SK-N-SH (cell line): Measurements from ENCODE around the gene PTPA. TPM values are rescaled to one million over a fixed set of nuclear protein-coding genes. Genes with fewer than 3 reads are reported as not detected.

Experiments used
- CTCF ChIA-PET: fragments of 300-600, 350-600 bp; formaldehyde crosslinking; extraction: SDS; loops from one replicate; lab custom pipeline; 2021; lab: Yijun Ruan, JAX
- POLR2A ChIA-PET: fragments of 350-600 bp; sonication (Branson Sonifier 250); formaldehyde crosslinking; extraction: SDS; loops from one replicate; lab custom pipeline; 2020; ENCODE audit warnings: antibody characterized with exemption, inconsistent platforms; lab: Yijun Ruan, JAX
- DNase-seq: peaks from one replicate; pipeline ENCODE4 v3.0.0; 2012
- H2AFZ ChIP-seq: fragments of 200-600 bp; sonication (generic); 2 replicates; pipeline ENCODE4 v1.8.1; 2016; ENCODE audit warnings: antibody characterized with exemption, mild to moderate bottlenecking, low read depth
- H3F3A ChIP-seq: fragments of 200-600 bp; sonication (generic); replicated peaks from 2 replicates; pipeline ENCODE3; 2016; ENCODE audit warnings: antibody characterized with exemption, mild to moderate bottlenecking; ENCODE audit not compliant: insufficient read depth
- H3K27ac ChIP-seq, 2 experiments: fragments of 200-500 bp in 1 of 2; fragments of 200-600 bp in 1 of 2; sonication (Bioruptor generic) in 1 of 2; sonication (generic), shearing (Covaris generic) in 1 of 2; 2 replicates each; pipeline versions ENCODE4 v1.5.1 to v1.6.1; 2014 to 2016; ENCODE audit warnings: low read depth in 2 of 2, inconsistent platforms in 1 of 2, low read length in 1 of 2, mild to moderate bottlenecking in 1 of 2, mixed read lengths in 1 of 2
- H3K27me3 ChIP-seq: fragments of 200-600 bp; sonication (generic), shearing (Covaris generic); 2 replicates; pipeline ENCODE4 v1.6.1; 2016; ENCODE audit warnings: mixed run types; ENCODE audit not compliant: insufficient read depth
- H3K36me3 ChIP-seq, 2 experiments: fragments of 200-500 bp in 1 of 2; fragments of 200-600 bp in 1 of 2; sonication (Bioruptor generic) in 1 of 2; sonication (generic) in 1 of 2; replicated peaks in 1 of 2; 2 replicates each; pipeline versions ENCODE3 to v1.5.1; 2014 to 2016; ENCODE audit warnings: low read length in 1 of 2, mild to moderate bottlenecking in 1 of 2; ENCODE audit not compliant: insufficient read depth in 2 of 2, control insufficient read depth in 1 of 2
- H3K4me1 ChIP-seq, 2 experiments: fragments of 200-500 bp in 1 of 2; fragments of 200-600 bp in 1 of 2; sonication (Bioruptor generic) in 1 of 2; sonication (generic), shearing (Covaris generic) in 1 of 2; 2 replicates each; pipeline versions ENCODE4 v1.5.1 to v1.6.1; 2014 to 2016; ENCODE audit warnings: low read depth in 1 of 2, low read length in 1 of 2, mixed run types in 1 of 2; ENCODE audit not compliant: insufficient read depth in 2 of 2, control insufficient read depth in 1 of 2
- H3K4me2 ChIP-seq: fragments of 200-600 bp; sonication (generic), shearing (Covaris generic); 2 replicates; pipeline ENCODE4 v1.6.1; 2017; ENCODE audit warnings: mixed run types
- H3K4me3 ChIP-seq, 2 experiments: fragments of 200-500 bp in 1 of 2; fragments of 200-600 bp in 1 of 2; sonication (Bioruptor generic) in 1 of 2; sonication (generic), shearing (Covaris generic) in 1 of 2; 2 replicates each; pipeline versions ENCODE4 v1.5.1 to v1.8.1; 2014 to 2016; ENCODE audit warnings: low read depth in 2 of 2, inconsistent platforms in 1 of 2, low read length in 1 of 2, mild to moderate bottlenecking in 1 of 2, mixed read lengths in 1 of 2, moderate library complexity in 1 of 2
- H3K79me2 ChIP-seq: fragments of 200-600 bp; sonication (generic); 2 replicates; pipeline ENCODE4 v1.8.1; 2017; ENCODE audit warnings: mild to moderate bottlenecking; ENCODE audit not compliant: insufficient read depth
- H3K9ac ChIP-seq: fragments of 200-600 bp; sonication (generic); 2 replicates; pipeline ENCODE4 v1.6.1; 2017; ENCODE audit warnings: mixed run types
- H3K9me2 ChIP-seq: fragments of 200-600 bp; sonication (generic); 2 replicates; pipeline ENCODE4 v1.6.1; 2017; ENCODE audit warnings: mixed run types
- H3K9me3 ChIP-seq: fragments of 200-600 bp; sonication (generic); 2 replicates; pipeline ENCODE4 v1.6.1; 2017; ENCODE audit warnings: mixed run types, mild to moderate bottlenecking, moderate library complexity
- H4K20me1 ChIP-seq: fragments of 200-600 bp; sonication (generic); 2 replicates; pipeline ENCODE4 v1.6.1; 2017; ENCODE audit warnings: mild to moderate bottlenecking, mixed run types; ENCODE audit not compliant: insufficient read depth
- FOSL2 ChIP-seq: IDR thresholded peaks from 2 replicates; pipeline ENCODE4 v1.4.0; 2012; ENCODE audit warnings: low read depth, mild to moderate bottlenecking, moderate library complexity, borderline replicate concordance
- FOXJ3 ChIP-seq: sonication (generic); formaldehyde crosslinking; IDR thresholded peaks from 2 replicates; pipeline ENCODE4 v1.5.1; 2020; ENCODE audit warnings: mild to moderate bottlenecking, missing genetic modification reagents
- FOXM1 ChIP-seq: IDR thresholded peaks from 2 replicates; pipeline ENCODE4 v1.4.0; 2012; ENCODE audit warnings: low read depth, mild to moderate bottlenecking
- GABPA ChIP-seq: IDR thresholded peaks from 2 replicates; pipeline ENCODE4 v1.4.0; 2012; ENCODE audit warnings: low read depth, mild to moderate bottlenecking
- NFIC ChIP-seq: IDR thresholded peaks from 2 replicates; pipeline ENCODE4 v1.4.0; 2012; ENCODE audit warnings: borderline replicate concordance
- PBX3 ChIP-seq: IDR thresholded peaks from 2 replicates; pipeline ENCODE4; 2012
- POLR2AphosphoS5 ChIP-seq: IDR thresholded peaks from 2 replicates; pipeline ENCODE4 v1.6.1; 2012; ENCODE audit warnings: low read depth, low read length
- TAF1 ChIP-seq: IDR thresholded peaks from 2 replicates; pipeline ENCODE4 v1.6.1; 2012; ENCODE audit warnings: low read depth, mild to moderate bottlenecking, low read length, moderate library complexity, borderline replicate concordance
- WGBS: methylation state at CpG from one replicate; pipeline ENCODE4 v1.1.6; 2017; ENCODE audit warnings: low lambda C conversion rate; 5-methylcytosine and 5-hydroxymethylcytosine counted together
- polyA plus RNA-seq, 3 experiments: library from polyadenylated mRNA; depleted of rRNA; stranded (reverse); fragments of >200 nt; gene quantifications; 2 replicates each; pipeline ENCODE4 v1.2.3, GENCODE V29; 2012
- TF ChIP-seq, protein P1 (sequence below): IDR thresholded peaks from 2 replicates; pipeline ENCODE4 v1.6.1; 2012; ENCODE audit warnings: mild to moderate bottlenecking, low read depth, low read length, moderate library complexity

The PTPA gene
- polyA plus RNA-seq, 1 of the 3 experiments (the other 2 are of a cell fraction), result 130 TPM

GRCh38 chr9:129160712-129161533, 49.7 kb downstream of the PTPA start (continued):
- TF ChIP-seq, protein P1, sequence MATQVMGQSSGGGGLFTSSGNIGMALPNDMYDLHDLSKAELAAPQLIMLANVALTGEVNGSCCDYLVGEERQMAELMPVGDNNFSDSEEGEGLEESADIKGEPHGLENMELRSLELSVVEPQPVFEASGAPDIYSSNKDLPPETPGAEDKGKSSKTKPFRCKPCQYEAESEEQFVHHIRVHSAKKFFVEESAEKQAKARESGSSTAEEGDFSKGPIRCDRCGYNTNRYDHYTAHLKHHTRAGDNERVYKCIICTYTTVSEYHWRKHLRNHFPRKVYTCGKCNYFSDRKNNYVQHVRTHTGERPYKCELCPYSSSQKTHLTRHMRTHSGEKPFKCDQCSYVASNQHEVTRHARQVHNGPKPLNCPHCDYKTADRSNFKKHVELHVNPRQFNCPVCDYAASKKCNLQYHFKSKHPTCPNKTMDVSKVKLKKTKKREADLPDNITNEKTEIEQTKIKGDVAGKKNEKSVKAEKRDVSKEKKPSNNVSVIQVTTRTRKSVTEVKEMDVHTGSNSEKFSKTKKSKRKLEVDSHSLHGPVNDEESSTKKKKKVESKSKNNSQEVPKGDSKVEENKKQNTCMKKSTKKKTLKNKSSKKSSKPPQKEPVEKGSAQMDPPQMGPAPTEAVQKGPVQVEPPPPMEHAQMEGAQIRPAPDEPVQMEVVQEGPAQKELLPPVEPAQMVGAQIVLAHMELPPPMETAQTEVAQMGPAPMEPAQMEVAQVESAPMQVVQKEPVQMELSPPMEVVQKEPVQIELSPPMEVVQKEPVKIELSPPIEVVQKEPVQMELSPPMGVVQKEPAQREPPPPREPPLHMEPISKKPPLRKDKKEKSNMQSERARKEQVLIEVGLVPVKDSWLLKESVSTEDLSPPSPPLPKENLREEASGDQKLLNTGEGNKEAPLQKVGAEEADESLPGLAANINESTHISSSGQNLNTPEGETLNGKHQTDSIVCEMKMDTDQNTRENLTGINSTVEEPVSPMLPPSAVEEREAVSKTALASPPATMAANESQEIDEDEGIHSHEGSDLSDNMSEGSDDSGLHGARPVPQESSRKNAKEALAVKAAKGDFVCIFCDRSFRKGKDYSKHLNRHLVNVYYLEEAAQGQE, result no peak
- no peak for TF ChIP-seq POLR2AphosphoS5
- TF ChIP-seq, all 33 proteins: peak for 0

GRCh38 chr9:129161534-129161837, 50.3 kb downstream of the PTPA start:
- Histone ChIP-seq H3K9ac (no peak overlapping the region), H2AFZ (no peak overlapping the region), H3K4me1 (peaks cover 0 to 1% of the 10 kb centered on the region in 2 experiments; a peak in 2 of 4 replicates), H3K27ac (no peak overlapping the region), H3K4me3 (no peak overlapping the region), H3K36me3 (no peaks in the 10 kb centered on the region), H3K9me2 (no peaks in the 10 kb centered on the region), H3F3A (peaks cover 4% of the 10 kb centered on the region), H4K20me1 (no peaks in the 10 kb centered on the region), H3K27me3 (no peaks in the 10 kb centered on the region), H3K9me3 (no peaks in the 10 kb centered on the region), H3K4me2 (no peak overlapping the region), H3K79me2 (no peaks in the 10 kb centered on the region)
- WGBS, result 93% methylated on average over 9 of the region's 9 CpGs
- POLR2A ChIA-PET, result no interaction called here
- DNase-seq, result no peak
- TF ChIP-seq NFIC, result no peak
- TF ChIP-seq FOSL2, result no peak
- TF ChIP-seq PBX3, result no peak
- TF ChIP-seq FOXM1, result no peak
- TF ChIP-seq GABPA, result no peak
- TF ChIP-seq FOXJ3 (CRISPR knock-in tag), result no peak
- TF ChIP-seq, protein P1, result no peak
- no peak for TF ChIP-seq TAF1
- CTCF ChIA-PET, result interaction anchor here (0.9 to 1.8 kb wide), 5 partner anchors 8 to 463 kb away, joined by 3 to 5 read pairs (median 3); no protein-coding TSS in a partner anchor
